ENCODE measurements around the gene TXNRD1.

The TXNRD1 gene

DNA sequence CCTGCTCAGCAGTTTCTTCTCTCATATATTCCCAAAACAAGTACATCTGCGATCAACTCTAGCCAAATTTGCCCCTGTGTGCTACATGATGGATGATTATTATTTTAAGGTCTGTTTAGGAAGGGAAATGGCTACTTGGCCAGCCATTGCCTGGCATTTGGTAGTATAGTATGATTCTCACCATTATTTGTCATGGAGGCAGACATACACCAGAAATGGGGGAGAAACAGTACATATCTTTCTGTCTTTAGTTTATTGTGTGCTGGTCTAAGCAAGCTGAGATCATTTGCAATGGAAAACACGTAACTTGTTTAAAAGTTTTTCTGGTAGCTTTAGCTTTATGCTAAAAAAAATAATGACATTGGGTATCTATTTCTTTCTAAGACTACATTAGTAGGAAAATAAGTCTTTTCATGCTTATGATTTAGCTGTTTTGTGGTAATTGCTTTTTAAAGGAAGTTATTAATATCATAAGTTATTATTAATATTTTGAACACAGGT, 133.5 kb downstream of the TXNRD1 start:
- peak; percentile 0 for DNase-seq (ENCODE audit: low read depth, low spot score)

DNA sequence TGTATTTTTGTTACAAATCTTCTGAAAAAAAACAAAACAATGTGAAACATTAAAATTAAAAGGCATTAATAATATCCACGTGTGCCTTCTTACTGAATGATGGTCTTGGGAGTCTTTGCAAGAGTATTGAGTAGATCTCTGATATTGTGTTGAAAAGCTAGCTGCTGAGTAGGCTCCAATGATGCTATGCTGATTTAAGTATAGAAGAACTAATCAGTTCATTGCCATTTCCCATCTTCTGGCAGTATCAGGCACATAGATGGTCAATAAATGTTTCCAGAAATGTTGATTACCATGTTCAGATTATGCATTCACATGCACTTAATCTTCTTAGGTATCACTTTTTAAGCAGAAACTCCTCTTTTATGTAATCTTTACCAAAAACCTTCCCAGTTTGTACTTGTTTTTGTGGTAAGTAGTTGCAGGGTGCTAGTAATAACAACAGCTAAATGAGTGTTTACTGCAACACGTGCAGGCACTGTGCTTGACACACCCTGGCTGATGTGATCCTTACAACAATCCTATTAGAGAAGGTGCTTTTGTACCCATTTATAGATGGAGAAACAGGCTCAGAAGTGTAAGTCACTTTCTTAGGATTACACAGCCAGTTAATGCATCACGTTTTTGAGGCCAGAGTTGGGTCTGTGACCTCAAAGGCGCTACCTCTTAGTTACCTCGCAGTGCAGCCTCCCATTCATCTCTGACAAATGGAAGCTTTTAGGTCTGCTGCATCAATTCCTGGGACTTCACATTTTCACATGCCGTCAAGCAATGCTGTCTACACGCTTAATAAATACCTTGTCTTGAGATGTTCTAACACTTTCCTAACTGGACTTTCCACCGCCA, 134.9 kb downstream of the TXNRD1 start:
- DNase-seq (ENCODE audit: low read depth, low spot score): peak; percentile 0

DNA sequence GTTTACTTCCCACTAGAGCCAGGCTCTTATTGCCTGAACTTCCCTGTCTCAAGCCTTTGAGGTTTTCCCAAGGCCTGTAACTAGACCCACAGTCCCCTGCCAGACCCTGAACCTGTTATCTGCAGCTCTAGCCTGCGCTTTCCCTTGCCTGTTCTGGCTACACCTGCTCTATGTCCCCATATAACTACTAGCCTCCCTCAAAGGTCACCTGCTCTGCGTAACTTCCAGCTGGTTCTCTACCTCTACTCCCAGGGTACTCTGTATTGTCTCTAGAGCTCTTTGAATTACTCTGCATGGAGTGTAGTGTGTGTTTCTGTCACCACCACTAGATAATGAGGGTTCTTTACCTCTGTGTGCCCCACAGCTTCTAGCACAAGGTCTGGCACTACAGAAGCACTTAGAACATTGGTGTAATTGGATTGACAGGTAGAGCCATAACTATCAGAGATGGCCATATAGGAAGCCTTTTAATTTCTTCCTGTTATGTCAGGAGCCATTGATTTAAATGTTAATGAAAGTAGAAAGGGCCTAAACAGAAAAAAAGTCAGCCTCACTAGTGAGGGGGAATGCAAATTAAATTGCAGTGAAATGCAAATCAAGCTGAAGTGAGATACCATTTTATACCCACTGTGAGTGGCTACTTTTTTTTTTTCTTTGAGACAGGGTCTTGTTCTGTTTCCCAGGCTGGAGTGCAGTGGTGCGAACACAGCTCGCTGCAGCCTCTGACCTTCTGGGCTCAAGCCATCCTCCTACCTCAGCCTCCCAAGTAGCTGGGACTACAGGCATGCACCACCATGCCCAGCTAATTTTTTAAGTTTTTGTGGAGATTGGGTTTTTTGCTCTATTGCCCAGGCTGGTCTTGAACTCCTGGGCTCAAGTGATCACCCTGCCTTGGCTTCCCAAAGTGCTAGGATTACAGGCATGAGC, 135.7 kb downstream of the TXNRD1 start:
- peak; percentile 8 for DNase-seq (ENCODE audit: low read depth, low spot score)

DNA sequence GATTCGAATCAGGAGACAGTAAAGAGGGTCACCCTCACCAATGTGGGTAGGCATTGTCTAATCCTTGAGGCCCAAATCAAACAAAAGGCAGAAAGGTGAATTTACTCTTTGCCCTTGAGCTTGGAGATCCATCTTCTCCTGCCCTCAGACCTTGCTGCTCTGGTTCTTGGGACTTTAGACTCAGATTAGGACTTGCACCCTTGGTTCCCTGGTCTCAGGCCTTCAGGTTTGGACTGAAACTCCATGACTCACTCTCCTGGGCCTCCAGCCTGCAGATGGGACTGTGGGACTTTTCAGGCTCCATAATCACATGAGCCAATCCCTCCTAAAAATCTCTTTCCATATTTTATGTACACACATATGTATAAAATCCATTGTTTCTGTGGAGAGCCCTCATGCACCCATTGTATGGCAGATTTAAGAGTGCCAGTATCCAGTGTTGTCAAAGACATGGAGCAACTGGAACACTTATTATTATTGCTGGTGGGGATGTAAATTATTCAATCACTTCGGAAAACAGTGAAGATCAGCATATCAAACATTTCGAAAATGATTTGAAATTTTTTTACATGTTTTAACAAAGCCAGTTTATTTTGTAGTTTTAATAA, 136.6 kb downstream of the TXNRD1 start:
- peak; percentile 1 for DNase-seq (ENCODE audit: low read depth, low spot score)

DNA sequence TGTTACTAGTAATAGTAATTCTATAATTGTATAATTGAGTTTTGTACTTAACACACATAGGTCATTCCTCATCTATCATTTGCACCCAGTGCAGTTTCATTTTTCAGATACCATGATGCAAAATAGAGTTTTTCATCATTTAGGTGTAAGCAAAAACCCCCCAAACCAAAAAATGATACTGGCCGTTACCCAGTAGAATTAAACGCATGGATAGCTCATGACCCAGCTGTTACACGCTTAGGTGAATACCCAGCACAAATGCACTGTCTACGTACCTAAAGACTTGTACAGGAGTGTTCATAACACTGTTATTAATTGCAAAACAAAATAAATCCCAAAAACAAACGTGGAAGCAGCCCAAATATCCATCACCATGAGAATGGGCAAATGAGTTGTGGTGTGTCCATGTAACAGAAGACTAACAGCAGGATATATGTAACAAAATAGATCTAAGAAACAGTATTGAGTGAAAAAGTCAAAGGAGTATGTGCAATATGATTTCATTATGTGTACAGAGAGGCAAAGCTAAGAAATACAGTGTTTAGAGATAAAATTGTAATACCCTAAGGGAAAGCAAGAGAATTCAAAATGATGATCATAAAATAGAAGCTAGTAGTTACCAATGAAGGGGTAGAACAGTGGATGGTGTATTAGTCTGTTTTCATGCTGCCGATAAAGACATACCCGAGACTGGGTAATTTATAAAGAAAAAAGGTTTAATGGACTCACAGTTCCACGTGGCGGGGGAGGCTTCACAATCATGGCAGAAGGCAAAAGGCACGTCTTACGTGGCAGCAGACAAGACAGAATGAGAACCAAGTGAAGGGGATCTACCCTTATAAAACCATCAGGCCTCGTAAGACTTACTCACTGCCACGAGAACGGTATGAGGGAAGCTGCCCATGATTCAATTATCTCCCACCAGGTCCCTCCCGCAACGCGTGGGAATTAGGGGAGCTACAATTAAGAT, 137.7 kb downstream of the TXNRD1 start:
- peak; percentile 1 for DNase-seq (ENCODE audit: low read depth, low spot score)

DNA sequence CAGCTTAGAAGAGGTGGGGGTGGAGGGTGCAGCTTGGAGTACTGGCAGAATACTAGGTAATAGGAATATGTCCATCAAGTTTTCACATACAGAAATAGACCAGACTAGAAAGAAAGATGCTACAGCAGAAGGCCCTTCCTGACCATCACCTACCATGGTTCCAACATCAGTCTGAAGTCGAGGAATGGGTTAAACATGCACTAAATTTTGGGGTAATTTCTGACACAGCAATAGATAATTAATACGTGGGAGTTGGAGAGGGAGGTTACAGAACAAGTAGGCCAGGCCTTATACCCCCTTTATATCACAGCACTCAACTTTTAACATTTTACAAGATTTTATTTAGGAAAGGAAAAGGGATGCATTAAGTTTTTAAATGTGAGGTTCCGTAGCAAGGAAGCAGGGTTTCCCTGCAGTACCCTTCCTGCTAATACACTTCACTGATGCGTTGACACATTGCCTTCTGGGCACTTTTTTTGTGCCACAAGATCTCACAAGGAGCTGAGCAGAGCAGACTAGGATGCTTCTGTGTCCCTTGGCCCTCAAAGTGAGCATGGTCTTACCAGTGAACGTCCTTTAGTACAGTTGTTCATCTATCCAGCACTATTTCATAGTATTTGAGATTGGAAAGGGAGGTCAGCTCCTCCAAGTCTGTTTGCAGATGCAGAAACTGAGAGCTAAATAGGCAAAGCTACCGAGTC, 138.7 kb downstream of the TXNRD1 start:
- no peak for DNase-seq (ENCODE audit: low read depth, low spot score)

DNA sequence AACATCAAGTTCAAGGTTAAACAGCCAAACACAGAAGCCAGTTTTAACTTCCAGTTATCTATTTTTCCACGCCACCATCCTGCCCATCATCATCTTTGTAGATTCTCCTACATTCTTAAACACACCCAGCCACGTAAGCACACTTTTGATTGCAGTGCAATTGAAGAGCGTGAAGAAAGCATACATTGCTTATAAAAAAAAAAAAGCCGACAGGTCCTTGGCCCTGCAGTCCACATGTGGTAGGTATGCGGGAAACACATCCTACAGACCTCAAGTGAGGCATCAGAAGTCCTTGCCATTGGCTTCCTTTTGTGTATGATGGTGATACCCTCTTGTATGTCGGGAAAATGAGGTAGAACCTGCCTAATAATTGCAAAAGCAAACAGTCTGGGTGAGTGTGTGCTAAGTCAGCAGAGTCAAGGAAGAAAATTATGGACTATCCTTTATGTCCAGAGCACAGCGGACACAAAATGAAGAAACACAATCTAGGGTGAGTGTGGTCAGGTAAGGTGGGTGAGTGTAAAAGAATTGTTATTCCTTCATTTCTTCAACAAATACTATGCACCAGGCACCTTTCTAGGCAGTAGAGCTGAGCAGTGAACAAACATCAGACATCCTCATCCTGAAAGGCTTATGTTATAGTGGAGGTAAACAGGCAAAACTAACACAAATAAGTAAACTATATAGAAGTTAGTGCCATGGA, 139.4 kb downstream of the TXNRD1 start:
- DNase-seq (ENCODE audit: low read depth, low spot score): peak; percentile 0

DNA sequence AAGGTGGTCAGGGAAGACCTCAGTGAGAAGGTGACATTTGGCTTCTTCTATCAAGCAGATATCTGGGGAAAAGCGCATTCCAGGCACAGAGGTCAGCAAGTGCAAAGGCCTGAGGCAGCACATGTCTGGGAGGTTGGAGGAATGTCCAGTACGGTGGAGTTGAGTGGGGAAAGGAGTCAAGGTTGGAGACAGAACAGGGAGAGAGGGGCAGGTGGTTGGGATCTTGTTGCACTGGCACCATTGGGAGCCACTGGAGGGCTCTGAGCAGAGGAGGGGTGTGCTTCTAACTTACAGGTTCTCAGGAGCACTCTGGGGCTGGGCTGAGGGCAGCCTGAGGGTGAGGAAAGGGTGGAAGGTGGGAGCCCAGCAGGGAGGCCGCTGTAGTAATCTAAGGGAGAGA, 140.1 kb downstream of the TXNRD1 start:
- DNase-seq (ENCODE audit: low read depth, low spot score): peak; percentile 74

DNA sequence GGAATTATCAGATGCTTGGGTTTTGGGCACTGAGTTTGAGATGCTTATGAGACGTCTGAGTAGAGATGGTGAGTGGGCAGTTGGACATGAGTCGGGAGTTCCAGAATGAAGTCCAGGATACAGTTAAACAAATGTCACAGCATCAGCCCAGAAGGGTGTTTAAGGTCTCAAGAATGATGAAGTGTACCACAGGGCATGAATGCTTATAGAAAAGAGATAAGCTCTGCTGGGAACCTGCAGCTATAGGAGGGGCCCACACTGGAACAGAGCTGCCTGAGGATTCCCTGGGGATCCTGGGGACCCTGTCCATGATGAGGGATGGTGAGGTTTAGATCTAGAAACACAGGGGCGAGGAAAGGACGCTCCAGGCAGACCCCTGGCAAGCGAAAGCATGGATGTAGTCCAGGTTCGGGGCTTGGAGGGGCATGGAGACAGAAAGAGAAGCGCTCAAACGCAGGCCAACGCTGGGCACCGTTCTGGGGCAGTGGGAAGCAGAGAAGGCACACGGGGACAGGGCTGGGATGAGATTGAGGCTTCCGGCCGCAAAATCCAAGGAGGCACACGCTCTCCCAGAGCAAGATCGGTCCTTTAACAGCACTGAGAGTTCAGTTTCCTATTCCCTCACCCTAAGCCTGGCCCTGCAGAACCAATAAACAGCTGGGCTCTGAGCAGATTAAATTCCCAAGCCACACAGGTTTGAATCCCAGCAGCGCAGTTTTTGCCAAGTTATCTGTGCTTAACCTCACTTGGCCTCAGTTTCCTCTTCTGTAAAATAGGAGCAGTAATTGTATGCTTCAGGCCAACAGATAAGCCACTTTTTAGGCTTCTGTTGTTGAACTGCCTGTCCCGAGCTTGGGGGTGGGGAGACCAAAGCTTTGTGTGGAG, 140.9 kb downstream of the TXNRD1 start:
- no peak for DNase-seq (ENCODE audit: low read depth, low spot score)

DNA sequence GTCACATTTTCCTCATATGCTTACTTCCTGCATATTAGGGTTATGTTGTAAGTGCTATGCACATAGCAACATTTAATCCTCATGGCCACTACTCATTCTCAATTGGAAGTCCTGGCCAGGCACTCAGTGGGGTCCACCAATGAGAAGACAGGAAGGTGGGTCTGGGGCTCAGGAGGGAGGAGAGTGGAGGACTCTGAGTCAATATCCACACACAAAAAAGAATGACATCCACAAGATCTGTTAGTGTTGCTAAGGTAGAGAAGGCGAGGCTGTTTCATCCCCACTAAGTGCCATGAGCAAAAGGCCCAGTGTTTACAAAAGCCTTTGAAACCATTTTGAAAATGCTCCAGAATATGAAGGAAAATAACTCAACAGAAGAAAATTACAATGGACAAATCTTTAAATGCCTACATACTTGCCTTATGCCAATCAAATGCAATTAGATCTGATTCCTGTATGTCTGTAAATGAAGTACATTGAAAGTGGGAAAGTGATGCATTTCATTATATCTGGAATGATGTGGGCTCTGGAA, 141.9 kb downstream of the TXNRD1 start:
- no peak for DNase-seq (ENCODE audit: low read depth, low spot score)

DNA sequence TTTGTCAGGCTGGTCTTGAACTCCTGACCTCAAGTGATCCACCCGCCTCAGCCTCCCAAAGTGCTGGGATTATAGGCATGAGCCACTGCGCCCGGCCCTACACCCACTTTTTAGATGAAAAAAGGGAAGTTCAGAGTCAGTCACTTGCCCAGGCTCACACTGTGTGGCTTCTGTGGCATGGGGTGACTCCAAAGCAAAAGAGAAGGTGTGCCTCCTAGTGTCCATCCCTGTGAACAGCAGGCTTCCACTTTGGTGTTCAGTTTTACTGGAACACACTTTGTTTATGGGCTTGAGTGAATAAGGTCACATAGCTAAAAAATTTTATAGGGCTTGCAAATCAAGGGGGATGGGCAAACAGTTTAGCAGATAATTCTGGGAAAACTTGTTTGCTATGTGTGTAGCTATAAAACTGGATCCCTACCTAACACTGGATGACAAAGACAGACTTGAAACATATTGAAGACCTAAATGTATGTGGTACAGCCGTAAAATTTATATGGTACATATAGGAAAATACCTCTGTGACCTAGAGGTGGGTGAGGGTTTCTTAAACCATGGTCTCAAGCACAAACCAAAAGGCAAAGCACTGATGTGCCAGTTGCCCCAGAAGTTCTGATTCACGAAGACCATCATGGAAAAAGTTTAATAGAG, 142.9 kb downstream of the TXNRD1 start:
- peak; percentile 64 for DNase-seq (ENCODE audit: low read depth, low spot score)

DNA sequence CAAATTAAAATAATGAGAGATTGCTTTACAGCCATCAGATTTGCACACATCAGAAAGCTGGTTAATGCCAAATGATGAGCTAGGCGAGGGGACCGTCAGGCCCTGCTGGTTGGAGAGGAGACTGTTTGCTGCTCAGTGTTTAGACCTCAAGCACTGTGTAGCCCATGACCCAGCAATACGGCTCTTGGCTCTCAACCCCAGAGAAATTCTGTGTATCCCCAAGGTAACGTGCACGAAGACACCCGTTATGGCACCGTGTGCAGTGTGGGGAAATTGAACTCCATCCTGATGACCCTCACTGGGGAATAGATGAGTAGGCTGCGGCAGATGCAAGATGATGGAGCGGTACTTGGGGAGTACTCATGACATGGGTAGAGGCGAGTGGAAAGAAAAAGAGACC, 143.6 kb downstream of the TXNRD1 start:
- no peak for DNase-seq (ENCODE audit: low read depth, low spot score)

DNA sequence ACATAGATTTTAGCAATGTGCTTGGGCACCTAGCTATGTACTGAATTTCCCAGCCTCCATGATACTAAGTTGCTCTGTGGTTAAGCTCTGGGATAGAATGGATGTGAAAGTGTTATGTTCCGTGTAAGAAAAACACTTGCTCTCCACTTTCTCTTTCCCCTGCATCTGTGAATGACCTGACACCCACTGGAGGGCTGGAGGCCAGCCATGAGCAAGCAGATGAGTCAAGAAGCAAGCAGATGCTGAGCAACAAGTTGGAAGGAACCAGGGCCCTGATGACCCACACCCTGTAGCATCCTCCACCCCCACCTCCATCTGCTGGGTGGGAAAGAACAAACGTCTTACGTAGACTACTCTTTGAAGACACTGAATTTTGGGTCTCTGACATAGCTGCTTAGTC, 144.6 kb downstream of the TXNRD1 start:
- no peak for DNase-seq (ENCODE audit: low read depth, low spot score)

DNA sequence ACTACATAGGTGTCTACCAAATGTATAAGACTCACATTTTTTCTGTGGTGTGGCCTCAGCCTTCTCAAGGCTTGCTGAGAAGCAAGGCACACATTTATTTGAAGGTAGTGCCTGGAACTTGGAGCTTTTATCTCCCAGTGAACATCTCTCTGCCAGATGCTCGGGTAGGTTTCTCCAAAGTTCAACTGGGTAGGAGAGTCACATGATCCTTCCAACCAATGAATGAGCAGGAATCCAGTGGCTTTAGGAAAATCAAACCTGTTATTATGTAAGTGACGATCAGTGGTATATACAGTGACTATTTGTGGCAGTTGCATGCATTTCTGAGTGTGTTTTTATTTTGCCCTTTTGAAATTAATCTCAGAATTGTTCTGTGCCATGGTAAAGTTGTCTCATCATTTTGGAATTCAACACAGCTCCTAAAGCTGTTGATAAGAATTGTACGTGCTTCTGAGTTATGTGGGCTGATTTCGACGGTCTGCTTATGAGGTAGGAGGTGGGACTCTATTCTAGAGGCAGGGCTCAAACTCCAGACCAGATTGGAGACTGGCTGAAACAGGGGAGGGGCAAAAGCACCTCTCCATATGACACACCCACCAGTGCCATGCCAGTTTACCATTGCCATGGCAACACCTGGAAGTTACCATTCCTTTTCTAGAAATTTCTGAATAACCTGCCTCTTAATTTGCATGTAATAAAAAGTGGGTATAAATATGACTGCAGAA, 145.6 kb downstream of the TXNRD1 start:
- no peak for DNase-seq (ENCODE audit: low read depth, low spot score)

DNA sequence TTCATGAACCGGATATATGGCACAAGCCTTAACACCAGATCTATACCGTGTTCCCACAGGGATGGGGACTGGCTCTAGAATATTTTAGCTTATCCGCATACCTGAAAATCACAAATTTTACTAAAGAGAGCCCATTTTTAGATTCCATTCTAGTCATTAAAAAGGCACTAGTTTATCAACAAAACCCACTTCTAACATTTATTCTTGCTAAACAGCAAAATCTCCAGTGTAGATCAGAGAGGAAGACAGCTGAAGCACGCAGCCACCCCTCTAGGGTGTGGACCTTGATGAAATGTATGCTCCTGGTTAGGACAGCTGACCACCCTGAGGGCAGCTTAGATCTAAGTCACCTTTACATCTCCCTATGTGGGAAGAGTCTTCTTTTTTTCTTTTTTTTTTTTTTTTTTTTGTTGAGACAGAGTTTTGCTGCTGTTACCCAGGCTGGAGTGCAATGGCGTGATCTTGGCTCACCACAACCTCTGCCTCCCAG, 150.4 kb downstream of the TXNRD1 start:
- no peak for DNase-seq (ENCODE audit: low read depth, low spot score)

DNA sequence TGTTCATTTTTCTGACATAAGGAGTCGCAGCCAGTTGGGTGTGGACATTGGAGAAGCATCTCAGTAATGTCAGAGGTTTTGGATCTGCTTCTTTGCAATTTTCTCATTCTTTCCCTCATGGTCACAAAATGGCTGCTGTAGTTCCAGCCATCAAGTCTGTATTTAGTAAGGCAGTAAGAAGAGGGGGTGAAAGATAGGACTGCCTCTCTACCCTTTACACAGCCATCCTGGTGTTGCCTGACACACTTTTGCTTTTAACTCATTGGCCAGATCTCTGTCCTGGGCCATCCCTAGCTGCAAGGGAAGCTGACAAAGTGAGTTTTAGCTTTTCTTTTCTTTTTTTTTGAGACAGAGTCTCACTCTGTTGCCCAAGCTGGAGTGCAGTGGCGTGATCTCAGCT, 154.1 kb downstream of the TXNRD1 start:
- DNase-seq (ENCODE audit: low read depth, low spot score): no peak
